ENCODE results near the gene C16orf87. TPM values are rescaled to one million over a fixed set of nuclear protein-coding genes. Genes with fewer than 3 reads are reported as not detected.

The C16orf87 gene
- total RNA-seq, 1 experiment from 2014 or later: 6.3 TPM

- no peak for DNase-seq (ENCODE audit: low read depth, low spot score)
- in situ Hi-C loops (cut with HindIII; ENCODE audit: low pct_unique_long_range_greater_than_20kb, low sequenced_read_pairs): no loop called here
Measured at GRCh38 chr16:46746821-46747776, 83.9 kb downstream of the C16orf87 start.

Small RNA genes within 50 kb of the gene (small RNA-seq; reads per million reads assigned to genes)
- 0 reads per million in 2 experiments for gene AC007225.2

Other genes starting within 250 kb of the C16orf87 start
- 19.5 and 19.6 TPM in 2 replicates for gene SHCBP1, start 209.8 kb downstream of the C16orf87 start, total RNA-seq (2014; rRNA removed; shearing (Covaris generic))
- 148 and 162 TPM in 2 replicates for gene VPS35, start 142.0 kb downstream of the C16orf87 start, total RNA-seq (2014; rRNA removed; shearing (Covaris generic))
- 24.4 and 26.2 TPM in 2 replicates for gene ORC6, start 141.5 kb downstream of the C16orf87 start, total RNA-seq (2014; rRNA removed; shearing (Covaris generic))
- 0.67 and 1.1 TPM in 2 replicates for gene MYLK3, start 82.8 kb downstream of the C16orf87 start, total RNA-seq (2014; rRNA removed; shearing (Covaris generic))
- gene GPT2, start 53.2 kb upstream of the C16orf87 start, total RNA-seq (2014; rRNA removed; shearing (Covaris generic)): 10.1 and 10.8 TPM in 2 replicates
- gene DNAJA2, start 142.5 kb upstream of the C16orf87 start, total RNA-seq (2014; rRNA removed; shearing (Covaris generic)): 74.3 and 86.4 TPM in 2 replicates

Data from SK-MEL-5 (cell line).